SK-N-MC (cell line): ENCODE measurements around the gene GRIA4.

Experiments
- EZH2 ChIP-seq: fragments of 200-600 bp; sonication (generic); IDR thresholded peaks from one replicate; pipeline ENCODE4 v1.6.1; 2017; ENCODE audit warnings: antibody characterized with exemption
- FOXP2 ChIP-seq: optimal IDR thresholded peaks from 2 replicates; pipeline ENCODE3; 2011; ENCODE audit warnings: mild to moderate bottlenecking, moderate library complexity; ENCODE audit not compliant: insufficient read depth; ENCODE audit errors: extremely low read length, control extremely low read depth
- POLR2AphosphoS5 ChIP-seq: IDR thresholded peaks from 2 replicates; pipeline ENCODE4 v1.6.1; 2012; ENCODE audit warnings: mild to moderate bottlenecking, low read depth, low read length, borderline replicate concordance

- TF ChIP-seq POLR2AphosphoS5 (no peak), EZH2 (no peak), FOXP2 (no peak)
Measured at GRCh38 chr11:105767931-105768330, 158.1 kb downstream of the GRIA4 start.
